ENCODE measurements around the gene ABCB8.

DNA sequence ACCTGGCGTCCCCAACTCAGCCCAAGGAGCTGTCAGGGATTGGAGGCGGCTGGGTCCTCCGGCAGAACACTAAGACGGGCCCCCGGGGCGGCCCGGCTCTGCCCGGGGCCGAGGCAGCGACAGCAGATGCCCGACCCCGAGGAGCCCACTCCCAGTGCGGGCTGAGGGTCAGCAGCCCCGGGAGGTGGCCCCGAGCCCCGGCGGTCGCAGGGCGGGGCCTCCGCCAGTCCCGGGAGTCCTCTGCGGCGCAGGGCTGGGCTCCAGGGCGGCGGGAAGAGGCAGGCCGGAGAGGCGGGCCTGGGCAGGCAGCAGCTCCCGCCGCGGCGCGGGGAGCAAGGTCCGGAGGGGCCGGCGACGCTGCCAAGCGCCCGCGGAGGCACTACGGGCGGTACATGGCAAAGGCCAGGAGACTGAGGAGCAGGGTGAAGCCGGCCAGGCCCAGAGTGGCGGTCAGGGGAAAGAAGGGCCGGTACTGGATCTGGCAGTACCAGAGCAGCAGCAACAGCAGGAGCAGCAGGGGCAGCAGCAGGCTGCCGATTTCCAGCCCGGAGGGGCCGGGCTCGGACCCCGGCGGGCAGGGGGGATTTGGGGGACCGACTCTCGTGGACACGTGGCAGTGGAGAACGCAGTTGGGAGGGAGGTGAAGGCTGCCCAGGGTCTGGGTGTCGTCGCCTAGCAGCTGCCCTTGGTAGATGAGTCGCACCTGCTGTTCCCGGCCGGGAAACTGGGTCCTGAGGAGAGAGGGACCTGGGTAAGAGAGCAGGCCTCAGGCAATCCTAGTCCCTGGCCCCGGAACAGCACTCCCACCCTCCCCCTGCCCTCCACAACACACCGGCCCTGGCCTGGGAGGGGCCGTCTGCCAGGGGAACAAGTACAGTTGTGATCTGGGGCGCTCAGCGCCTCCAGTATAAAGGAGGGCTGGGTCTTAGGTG is 53.2 kb downstream of the ABCB8 start:
- TF ChIP-seq YY1 (IDR thresholded peaks at IDR 0.05; ENCODE audit: low read depth) (no peak), POLR2AphosphoS5 (IDR thresholded peaks at IDR 0.05; ENCODE audit: low read depth, low read length) (no peak), RCOR1 (IDR thresholded peaks at IDR 0.05; ENCODE audit: low read length) (no peak), NFIC (IDR thresholded peaks at IDR 0.05; ENCODE audit: borderline replicate concordance) (no peak), RXRA (IDR thresholded peaks at IDR 0.05; ENCODE audit: borderline replicate concordance, low read depth) (no peak), FOXM1 (IDR thresholded peaks at IDR 0.05; ENCODE audit: low read depth) (no peak), TAF1 (IDR thresholded peaks at IDR 0.05; ENCODE audit: borderline replicate concordance, low read depth, low read length) (no peak), TEAD4 (IDR thresholded peaks at IDR 0.05; ENCODE audit: borderline replicate concordance, insufficient read depth) (no peak)
- TF ChIP-seq, protein P1, sequence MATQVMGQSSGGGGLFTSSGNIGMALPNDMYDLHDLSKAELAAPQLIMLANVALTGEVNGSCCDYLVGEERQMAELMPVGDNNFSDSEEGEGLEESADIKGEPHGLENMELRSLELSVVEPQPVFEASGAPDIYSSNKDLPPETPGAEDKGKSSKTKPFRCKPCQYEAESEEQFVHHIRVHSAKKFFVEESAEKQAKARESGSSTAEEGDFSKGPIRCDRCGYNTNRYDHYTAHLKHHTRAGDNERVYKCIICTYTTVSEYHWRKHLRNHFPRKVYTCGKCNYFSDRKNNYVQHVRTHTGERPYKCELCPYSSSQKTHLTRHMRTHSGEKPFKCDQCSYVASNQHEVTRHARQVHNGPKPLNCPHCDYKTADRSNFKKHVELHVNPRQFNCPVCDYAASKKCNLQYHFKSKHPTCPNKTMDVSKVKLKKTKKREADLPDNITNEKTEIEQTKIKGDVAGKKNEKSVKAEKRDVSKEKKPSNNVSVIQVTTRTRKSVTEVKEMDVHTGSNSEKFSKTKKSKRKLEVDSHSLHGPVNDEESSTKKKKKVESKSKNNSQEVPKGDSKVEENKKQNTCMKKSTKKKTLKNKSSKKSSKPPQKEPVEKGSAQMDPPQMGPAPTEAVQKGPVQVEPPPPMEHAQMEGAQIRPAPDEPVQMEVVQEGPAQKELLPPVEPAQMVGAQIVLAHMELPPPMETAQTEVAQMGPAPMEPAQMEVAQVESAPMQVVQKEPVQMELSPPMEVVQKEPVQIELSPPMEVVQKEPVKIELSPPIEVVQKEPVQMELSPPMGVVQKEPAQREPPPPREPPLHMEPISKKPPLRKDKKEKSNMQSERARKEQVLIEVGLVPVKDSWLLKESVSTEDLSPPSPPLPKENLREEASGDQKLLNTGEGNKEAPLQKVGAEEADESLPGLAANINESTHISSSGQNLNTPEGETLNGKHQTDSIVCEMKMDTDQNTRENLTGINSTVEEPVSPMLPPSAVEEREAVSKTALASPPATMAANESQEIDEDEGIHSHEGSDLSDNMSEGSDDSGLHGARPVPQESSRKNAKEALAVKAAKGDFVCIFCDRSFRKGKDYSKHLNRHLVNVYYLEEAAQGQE (IDR thresholded peaks at IDR 0.05; ENCODE audit: low read depth, low read length) = no peak
- TF ChIP-seq, protein P2, sequence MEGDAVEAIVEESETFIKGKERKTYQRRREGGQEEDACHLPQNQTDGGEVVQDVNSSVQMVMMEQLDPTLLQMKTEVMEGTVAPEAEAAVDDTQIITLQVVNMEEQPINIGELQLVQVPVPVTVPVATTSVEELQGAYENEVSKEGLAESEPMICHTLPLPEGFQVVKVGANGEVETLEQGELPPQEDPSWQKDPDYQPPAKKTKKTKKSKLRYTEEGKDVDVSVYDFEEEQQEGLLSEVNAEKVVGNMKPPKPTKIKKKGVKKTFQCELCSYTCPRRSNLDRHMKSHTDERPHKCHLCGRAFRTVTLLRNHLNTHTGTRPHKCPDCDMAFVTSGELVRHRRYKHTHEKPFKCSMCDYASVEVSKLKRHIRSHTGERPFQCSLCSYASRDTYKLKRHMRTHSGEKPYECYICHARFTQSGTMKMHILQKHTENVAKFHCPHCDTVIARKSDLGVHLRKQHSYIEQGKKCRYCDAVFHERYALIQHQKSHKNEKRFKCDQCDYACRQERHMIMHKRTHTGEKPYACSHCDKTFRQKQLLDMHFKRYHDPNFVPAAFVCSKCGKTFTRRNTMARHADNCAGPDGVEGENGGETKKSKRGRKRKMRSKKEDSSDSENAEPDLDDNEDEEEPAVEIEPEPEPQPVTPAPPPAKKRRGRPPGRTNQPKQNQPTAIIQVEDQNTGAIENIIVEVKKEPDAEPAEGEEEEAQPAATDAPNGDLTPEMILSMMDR (IDR thresholded peaks at IDR 0.05) = no peak
- TF ChIP-seq, protein P3, sequence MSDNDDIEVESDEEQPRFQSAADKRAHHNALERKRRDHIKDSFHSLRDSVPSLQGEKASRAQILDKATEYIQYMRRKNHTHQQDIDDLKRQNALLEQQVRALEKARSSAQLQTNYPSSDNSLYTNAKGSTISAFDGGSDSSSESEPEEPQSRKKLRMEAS (IDR thresholded peaks at IDR 0.05; ENCODE audit: low read depth) = no peak

All from SK-N-SH (cell line).